ENCODE data around the gene DOCK8.

The DOCK8 gene

GRCh38 chr9:249025-249424 lies 34.4 kb downstream of the DOCK8 start:
- DNase-seq (ENCODE audit: low read depth): no peak
- no peak for TF ChIP-seq CTCF (conservative IDR thresholded peaks at IDR 0.05; ENCODE audit: control insufficient read depth, insufficient read depth, low read depth, low read length)
- no peak overlapping the region for H3K4me3 ChIP-seq (ENCODE audit: control insufficient read depth, low read depth, low read length)

- DNase-seq (ENCODE audit: low read depth): no peak
- H3K4me3 ChIP-seq (ENCODE audit: control insufficient read depth, low read depth, low read length): no peak overlapping the region
- no peak for TF ChIP-seq CTCF (conservative IDR thresholded peaks at IDR 0.05; ENCODE audit: control insufficient read depth, insufficient read depth, low read depth, low read length)
Measured at GRCh38 chr9:250039-250438, 35.4 kb downstream of the DOCK8 start.

- no peak overlapping the region for H3K4me3 ChIP-seq (ENCODE audit: control insufficient read depth, low read depth, low read length)
- no peak for TF ChIP-seq CTCF (conservative IDR thresholded peaks at IDR 0.05; ENCODE audit: control insufficient read depth, insufficient read depth, low read depth, low read length)
- DNase-seq (ENCODE audit: low read depth): no peak
Measured at GRCh38 chr9:250625-251024, 36.0 kb downstream of the DOCK8 start.

GRCh38 chr9:251398-251797 lies 36.7 kb downstream of the DOCK8 start:
- H3K4me3 ChIP-seq (ENCODE audit: control insufficient read depth, low read depth, low read length): no peak overlapping the region
- no peak for TF ChIP-seq CTCF (conservative IDR thresholded peaks at IDR 0.05; ENCODE audit: control insufficient read depth, insufficient read depth, low read depth, low read length)
- no peak for DNase-seq (ENCODE audit: low read depth)

- no peak overlapping the region for H3K4me3 ChIP-seq (ENCODE audit: control insufficient read depth, low read depth, low read length)
- DNase-seq (ENCODE audit: low read depth): no peak
- no peak for TF ChIP-seq CTCF (conservative IDR thresholded peaks at IDR 0.05; ENCODE audit: control insufficient read depth, insufficient read depth, low read depth, low read length)
Measured at GRCh38 chr9:253539-253938, 38.9 kb downstream of the DOCK8 start.

GRCh38 chr9:254516-254915 lies 39.9 kb downstream of the DOCK8 start:
- no peak overlapping the region for H3K4me3 ChIP-seq (ENCODE audit: control insufficient read depth, low read depth, low read length)
- no peak for TF ChIP-seq CTCF (conservative IDR thresholded peaks at IDR 0.05; ENCODE audit: control insufficient read depth, insufficient read depth, low read depth, low read length)
- no peak for DNase-seq (ENCODE audit: low read depth)

GRCh38 chr9:257957-258356 lies 43.3 kb downstream of the DOCK8 start:
- DNase-seq (ENCODE audit: low read depth): no peak
- no peak for TF ChIP-seq CTCF (conservative IDR thresholded peaks at IDR 0.05; ENCODE audit: control insufficient read depth, insufficient read depth, low read depth, low read length)
- H3K4me3 ChIP-seq (ENCODE audit: control insufficient read depth, low read depth, low read length): no peak overlapping the region
